ENCODE results near the gene PRDM16.
"Not testable (repeated sequence)": the region's sequence is repeated elsewhere in the genome, so short reads cannot be mapped to it uniquely, and the experiment has no call there.

PRDM16 gene

DNA sequence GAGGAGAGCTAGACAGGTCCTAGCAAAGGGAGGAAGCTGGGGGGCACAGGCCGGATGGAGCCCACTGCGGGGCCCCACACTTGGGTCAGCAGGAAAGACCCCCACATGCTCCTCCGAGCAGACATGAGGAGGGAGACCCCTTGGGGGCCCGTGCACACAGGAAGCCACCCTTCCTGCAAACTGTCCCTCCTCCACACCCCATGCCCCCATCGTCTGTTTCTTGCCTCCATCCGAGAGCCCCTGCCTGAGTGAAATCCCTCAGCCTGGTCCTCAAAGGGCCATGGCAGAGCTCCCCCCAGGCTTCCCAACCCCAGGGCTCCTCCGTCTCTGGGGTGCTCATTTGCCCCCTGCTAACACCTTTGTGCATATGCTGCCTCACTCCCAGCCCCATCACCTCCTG lies 168.0 kb downstream of the PRDM16 start:
- DNase-seq = no peak

DNA sequence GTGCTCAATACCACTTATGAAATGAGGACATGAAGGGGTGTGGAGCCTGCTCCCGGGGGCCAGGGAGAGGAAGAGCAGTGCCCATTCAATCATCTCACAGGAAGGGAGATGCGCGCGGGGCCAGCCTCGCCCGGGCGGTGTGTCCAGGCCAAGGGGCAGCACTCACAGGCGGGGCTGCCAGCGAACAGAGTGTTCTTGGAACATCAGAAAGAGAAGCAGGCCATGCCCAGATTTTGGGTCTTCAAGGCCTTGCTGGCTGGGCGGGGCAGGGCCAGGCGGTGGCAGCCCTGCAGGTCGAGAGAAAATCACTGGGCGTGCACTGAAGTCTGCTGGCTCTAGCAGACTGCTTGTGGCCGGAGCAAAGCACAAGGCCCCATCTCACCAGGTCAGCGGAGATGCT lies 168.6 kb downstream of the PRDM16 start:
- no peak for DNase-seq

DNA sequence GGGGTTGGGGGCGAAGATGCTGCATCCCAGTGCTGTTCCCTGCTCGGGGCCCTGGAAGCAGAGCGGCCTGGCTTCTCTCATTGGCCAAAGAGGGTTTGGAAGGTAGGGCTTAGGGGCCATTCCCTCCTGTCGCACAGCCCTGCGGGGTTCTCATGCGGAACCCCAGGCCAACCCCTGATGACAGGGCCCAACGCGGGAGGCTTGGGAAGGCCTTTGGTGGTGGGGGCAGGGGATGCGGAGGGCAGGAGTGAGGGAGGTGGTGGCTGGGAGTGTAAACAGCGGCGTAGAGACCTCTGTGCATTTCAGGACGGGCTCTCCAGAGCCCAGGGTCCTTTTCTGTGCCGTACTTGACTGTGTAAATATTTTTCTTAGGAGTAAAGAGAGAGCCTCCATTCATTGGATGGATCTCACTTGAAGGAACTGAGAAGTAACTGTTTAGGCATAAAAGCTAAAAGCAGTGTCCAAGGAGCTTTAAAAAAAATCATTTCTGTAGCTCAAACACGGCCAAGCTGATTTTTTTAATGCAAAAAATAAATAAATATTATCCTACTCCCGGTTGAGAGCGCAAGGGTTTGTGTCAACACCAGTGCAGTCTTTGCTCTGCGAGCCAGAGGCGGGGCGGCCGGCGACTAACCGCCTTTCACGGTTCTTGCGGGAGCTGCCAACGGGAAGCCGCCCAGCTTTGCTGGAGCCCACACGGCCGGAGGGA lies 169.1 kb downstream of the PRDM16 start:
- DNase-seq = no peak

DNA sequence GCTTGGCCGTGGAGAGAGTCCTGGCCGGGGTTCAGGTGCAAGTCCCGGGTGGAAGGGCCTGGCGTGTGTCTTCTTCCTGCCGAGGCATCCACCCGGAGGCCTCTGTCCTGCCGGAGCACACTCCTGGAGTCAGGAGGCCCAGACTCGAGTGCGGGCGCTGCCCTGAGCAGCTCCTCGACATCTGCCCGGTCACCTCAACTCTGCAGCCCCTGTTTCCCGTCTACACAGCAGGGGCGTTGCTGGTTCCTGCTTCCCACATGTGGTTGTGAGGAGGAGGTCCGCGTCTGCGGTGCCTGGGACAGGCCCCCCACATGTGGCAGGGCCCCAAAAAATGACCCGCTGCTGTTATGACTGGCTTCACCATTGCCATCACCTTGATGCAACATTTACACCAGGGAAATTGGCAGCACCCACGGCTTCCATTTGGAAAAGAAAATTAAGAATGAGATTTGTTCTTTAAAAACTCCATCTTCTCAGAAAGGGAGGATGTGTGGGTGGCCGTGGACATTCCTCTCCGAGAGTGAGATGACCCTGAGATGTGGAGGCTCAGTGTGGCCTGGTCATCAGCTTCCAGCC lies 169.8 kb downstream of the PRDM16 start:
- DNase-seq = no peak

DNA sequence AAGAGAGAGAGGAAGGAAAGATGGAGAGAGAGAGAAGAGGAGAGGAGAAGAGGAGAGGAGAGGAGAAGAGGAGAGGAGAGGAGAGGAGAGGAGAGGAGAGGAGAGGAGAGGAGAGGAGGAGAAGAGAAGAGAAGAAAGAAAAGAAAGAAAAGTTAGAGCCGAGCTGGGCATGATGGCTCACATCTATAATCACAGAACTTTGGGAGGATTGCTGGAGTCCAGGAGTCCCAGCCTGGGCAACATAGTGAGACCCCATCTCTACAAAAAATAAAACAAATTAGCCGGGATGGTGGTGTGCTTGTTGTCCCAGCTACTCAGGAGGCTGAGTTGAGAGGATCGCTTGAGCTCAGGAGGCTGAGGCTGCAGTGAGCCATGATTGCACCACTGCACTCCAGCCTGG lies 171.0 kb downstream of the PRDM16 start:
- DNase-seq = not testable (repeated sequence)

DNA sequence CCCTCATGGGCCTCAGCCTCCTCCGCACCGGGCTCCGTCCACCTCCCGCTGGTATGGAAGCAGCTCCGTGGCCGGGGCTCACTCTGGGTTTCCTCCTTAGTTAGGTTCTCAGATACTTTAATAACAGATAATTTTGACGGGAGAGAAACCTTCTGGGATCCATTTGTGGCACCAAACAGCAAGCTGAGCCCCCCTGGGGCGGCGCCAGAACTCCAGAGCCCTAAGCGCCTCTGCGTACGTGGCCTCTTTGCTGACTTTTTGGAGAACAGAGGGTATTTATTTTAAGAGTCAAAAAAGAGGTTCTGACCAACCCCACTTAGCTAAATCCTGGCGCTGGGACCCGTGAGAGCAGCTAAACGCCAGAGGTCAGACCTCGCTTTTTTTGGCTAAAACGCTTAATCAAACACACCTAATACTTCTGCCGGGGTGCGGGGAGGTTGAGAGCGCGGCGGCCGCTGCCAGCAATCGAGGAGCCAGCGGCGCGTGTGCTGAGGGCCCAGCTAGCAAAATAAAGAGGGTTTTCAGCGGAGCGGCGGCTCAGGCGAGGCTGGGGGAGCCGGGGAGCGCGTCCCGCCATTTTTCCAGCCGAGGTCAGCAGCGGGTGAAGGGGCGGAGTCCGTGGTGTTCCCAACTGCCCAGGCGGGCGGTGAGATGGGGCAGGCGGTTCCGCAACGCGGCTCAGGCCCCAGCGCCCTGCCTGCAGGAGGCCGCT lies 171.7 kb downstream of the PRDM16 start:
- no peak for DNase-seq

DNA sequence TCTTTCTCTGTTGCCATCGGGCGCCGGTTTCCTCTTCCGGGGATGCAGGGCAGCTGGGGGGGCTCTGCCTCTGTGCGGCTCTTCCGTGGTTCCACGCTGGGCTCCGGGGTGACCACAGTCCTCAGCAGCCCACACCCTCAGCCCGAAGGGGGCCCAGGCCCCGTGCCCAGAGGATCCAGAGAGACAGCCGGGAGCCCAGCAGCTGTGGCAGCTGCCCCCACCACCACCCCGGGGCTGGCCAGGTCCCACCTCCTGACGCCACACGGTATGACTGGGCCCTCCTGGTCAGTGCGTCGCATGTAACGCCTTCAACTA lies 172.2 kb downstream of the PRDM16 start:
- DNase-seq = no peak

DNA sequence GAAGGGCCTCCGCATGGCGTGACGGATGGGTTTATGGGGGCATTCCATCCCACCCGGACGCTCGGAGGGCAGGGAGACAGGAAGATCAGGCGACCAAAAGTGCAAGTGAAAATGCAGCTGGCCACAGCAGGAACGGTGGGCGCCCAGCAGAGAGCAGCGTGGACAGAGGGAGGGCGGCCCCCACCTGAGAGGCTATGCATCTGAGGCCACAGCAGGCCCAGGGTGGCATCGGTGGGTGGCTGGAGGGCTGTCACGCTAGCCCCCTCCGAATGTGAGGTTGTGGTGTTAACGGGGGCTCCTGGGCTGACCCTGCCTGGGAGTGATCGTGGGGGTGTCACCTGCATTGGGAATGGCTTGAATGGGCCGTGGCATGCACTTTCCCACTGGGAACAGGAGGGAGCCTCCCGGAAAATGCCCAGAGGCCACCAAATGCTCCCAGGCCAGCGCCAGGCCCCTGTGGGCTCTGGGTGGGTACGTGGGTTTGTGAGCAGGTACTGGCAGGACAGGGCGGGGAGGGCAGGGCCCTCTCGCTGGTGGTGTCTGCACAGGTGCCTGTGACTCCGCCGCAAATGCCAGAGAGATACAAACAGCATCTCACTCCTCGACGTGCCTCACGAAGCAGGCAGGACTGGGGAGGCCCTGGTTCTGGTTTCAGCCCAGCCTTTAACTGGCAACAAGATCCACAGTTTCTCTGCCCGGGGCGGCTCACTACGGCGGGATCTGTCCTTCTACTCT lies 172.8 kb downstream of the PRDM16 start:
- no peak for DNase-seq

DNA sequence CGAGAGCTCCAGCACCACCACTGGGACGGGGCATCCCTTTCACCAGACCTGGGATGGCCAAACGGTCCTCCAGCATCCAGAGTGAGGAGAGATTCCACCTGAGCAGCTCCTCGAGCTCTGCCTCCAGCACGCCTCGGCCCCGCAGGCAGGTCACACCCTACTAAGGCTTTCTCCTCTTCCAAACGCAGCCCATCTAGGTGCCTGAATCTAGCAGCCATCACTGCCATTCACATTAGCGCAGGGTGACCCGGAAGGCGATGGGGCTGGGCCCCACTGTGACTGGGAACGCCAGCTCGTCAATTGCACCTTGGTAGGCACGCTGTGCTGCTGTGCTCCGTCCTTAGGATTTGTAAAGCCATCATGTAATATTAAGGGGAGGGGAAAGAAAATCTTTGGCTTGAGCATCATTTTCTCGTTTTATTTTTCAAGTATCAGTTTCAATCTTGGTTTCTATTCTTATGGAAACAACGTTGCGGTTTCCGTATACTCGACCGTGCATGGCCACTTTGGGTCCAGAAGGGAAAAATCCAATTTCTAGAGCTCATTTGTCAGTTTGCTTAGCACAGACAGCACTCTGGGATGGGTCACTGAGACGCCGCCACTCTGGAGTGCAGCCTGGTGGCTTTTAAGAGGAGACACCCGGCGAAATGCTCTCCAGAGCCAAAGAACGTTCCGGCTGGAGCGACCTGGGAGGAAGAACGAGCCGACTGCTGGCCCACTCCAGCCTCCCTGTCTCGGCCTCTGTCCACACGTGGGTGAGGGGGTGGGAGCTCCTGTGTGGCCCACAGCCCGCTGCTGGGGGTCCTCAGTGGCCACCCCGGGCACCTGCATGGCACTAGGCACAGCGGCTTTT lies 173.6 kb downstream of the PRDM16 start:
- no peak for DNase-seq

DNA sequence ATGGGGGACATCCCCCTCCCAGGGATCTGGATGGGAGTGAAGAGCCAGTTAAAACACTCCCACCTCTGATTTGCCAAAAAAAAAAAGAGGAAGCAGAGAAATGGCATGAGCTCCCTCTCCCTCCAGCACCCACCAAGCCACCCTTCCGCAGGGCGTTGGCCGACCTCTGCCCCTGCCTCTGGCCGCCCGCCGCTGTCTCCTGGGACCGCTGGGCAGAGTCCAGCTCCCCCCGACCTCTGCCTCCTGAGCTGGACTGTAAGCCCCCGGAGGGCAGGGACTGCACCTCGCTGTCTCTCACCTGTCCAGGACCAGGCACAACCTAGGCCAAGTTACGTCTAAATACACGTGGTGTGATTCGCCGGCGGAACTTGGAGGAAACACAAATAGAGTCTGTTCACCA lies 174.3 kb downstream of the PRDM16 start:
- DNase-seq = no peak

DNA sequence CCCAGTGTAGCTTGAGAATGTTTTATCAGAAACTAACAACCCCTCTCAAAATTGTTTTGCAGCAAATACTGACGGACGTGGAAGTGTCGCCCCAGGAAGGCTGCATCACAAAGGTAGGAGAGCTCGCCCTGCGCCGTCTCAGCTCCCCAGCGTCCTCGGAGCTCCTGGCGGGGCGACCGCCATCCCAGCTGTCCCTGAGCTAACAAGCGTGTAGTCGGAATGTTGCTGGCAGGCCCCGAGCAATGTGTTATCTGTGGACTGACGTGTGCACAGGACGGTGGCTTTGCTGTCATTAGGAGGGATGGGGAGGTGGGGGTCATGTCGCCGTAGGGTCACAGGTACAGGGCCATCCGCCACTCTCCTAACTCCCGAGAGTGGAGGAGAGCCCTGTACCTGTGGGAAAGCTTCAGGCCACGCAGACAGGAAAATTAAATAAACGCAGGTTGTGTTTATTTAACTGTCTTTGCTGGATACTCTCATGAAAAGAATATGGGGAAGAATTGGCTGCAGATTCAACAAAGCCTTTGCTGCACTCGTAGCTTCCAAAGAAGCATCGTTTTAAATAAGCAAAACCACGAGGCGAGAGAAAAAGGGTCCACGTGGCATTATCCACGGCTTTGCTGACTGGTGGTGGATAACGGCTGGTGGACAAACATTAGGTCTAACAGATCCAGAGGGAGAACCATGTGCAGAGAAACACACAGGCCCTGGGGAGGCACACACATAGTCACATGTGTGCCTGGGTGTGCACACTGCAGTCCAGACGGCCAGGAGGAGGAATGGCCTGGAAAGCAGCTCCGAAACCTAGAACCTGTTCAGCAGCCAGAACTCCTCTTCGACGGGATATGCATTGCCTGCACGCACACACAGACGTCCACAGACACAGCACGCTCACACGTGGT lies 175.3 kb downstream of the PRDM16 start:
- DNase-seq = no peak

DNA sequence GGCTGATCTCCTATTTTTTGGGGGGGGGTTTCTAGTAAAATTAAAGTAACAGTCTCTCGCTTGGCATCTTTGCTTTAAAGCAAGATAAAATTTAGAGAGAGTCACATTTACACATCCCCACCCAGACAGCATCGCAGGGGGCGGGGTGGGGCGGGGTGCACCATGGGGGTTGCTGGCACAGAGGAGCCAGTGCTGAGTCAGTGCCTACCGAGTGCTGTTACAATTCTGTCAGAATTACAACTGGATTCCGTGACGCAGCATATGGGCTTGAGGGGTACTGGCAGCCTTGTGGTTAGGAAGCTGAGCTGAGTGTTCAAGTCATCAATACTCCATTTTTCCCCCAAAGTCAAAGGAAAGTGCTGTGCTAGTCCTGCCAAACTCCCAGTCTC lies 175.9 kb downstream of the PRDM16 start:
- DNase-seq = no peak

DNA sequence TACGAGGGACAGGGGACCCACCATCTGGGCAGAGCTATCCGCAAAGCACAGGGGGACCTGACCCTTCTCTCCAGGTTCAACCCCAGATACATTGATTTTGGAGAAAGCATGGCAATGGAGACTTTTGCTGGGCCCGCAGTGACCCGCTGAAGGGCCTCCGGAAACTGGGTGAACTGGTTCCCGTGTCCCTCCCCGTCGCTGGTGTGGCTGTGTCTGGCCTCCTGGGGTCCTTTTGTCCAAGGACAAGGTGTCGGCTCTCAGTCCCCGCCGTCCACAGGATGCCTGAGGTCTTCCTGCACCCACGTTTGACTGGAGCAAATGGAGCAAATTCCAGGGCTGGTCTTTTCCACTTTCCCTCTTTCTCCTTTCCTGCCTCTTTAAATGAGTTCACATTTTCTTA lies 176.3 kb downstream of the PRDM16 start:
- DNase-seq = no peak

DNA sequence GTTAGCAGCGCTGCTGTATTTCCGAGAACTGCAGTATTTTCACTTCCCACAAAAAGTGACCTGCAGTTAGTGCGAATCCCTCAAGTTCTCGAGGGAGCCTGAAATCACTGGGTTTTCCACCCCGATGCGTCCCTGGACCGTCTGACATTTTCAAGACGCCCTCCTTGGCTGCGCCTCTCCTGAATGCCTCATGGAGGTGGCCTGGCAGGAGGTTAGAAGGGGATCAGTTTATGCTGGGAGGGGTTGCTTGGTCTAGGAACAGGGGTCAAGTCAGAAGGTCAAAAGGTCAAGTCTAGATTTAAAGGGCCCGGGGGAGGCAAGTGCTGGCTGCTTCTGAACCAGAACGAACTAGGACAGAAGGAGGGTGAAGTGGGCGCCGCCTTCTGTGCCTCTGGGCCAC lies 176.8 kb downstream of the PRDM16 start:
- no peak for DNase-seq

DNA sequence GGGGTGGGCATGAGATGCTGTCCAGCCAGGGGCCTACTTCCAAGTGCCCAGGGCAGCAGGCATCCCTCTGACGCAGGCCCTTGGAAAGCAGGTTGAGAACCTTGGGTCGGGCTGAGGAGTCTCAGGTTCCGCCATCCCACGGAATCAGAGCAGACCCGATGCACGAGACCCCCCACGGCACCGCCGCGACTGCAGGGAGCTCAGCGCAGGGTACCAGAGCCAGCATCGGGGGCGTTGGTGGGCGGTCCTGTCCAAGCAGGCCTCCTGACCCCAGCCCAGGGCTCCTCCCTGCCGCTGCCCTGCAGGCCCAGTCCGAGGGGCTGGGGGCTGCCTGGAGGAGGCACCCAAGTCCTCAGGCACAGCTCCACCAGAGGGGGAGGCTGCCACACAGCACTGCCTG lies 177.2 kb downstream of the PRDM16 start:
- no peak for DNase-seq

DNA sequence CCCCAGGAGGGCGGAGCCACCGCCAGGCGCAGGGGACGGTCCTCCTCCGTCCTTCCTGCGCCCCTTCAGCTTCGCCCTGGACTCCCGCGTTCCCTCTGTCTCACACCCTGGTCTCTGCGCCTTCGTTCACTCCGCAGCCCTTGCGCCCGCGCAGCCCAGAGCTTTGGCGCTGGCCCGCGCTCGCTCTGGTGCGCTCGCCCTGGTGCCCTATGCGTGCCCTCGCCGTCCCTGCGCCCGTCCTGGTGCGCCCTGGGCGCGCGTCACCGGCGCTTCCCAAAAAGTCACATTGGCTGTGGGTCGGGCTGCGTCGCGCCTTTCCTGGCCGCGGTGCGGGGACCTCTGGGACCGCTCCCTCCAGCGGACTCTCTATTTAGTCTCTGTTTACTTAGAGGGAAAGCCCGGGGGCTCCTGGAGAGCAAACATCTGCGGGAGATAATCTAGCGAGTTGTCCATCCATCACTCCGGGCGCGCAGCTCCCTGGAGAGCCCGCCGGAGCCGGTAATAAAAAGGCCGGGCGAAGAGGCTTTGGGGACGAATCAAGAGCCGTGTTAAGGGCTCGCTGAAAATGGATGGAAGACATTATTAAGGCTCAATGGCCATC lies 178.6 kb downstream of the PRDM16 start:
- no peak for DNase-seq

DNA sequence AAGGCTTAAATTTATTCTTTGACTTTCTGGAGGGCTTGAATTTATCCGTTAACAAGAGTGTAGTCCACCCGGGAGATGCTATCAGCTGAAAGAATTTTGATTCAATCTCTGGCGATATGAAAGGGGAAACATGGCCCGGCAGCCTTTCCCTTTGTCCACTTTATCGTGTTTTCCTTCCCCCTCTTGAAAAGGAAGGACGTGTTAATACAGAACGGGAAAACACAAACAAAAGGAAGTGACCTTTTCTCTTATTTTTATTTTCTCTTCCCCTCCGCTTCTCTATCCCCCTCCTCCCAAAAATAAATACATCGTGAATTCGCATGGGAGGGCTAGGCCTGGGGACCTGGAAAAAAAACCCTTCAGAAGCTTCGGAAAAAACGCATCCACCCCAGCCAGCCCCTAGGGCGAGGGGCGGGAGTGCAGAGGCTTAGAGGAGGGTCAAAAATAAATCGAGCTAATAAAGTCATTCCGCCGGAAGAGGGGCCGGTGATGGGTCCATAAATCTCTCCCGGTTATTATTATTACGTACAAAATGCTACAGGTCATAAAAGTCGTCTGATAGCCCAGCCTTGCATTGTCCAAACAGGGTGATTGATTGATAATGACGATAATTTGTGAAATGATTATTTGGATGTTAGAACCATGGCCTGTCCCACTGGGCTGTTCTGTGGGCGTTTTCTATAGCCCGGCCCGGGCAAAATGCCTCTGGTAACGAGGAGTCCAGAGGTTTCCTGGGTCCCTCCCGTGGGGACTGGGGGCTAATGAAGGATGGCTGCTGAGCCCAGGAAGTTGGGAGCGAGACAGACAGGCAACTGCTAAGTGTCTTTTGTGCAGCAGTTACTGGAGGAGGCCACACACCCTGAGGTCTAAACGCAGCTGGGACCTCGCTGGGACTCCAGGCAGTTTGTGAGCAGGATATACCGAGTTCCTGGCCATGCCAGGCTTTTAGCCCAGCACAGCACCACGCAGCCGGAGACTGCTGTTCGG lies 179.4 kb downstream of the PRDM16 start:
- no peak for DNase-seq

DNA sequence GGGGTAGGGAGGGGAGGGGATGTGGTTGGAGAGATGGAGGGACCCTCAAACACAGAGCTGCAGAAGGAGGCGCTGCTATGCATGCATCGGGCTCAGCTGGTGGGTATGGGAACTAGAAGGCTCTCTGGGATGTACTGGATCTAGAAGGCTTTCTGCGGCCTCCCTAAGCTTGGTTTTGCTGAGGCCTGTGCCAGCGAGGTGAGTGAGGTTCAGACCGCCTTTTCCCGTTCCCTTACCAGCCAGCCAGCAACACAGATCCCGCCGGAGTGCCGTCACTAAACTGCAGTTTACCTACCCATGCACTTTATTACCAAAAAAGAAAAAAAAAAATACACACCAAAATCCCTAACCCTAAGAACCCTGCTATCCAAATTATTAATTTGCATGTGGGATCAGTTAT lies 180.2 kb downstream of the PRDM16 start:
- no peak for DNase-seq

DNA sequence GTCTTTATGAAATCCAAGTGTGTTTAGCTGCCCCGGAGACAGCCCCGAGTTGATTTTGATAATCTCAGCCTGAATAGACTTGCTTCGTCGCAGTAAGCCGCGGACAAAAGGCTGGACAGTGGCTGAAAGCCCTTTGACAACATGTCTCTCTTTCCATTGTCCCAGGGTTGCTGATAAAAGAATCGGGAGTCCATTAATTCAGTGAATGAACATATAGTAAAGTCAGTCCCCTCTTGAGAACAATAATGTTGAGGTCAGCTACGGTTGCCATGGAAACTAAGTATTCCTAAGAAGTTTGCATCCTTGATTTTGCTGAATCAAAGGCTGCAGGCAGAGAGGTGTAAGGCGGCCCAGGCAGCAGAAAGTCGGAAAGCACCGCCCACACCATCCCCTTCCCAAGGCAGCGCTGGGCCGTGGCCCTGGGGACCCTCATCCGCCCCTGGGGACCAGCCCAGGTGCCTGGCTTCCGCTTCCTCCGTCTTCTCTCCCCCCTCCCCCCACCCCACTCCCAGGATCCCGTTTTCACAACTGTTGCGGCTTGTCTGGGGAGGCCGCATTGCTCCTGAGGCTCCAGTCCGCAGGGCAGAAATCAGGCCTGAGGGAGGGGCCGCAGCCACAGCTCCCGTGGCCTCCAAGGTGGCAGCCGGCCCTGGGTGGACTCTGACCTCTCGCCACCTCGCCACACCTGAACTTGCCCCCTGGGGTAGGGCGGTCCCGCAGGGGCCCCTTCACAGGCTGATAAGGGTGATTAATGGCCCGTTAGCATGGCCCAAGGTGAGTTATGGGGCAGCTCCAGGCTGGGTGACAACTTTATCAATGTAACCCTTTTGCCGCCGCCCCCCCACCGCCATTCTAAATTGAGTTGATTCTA lies 180.9 kb downstream of the PRDM16 start:
- DNase-seq = no peak
